Endothelial cell of umbilical vein (primary cell): ENCODE data around the gene SOX18. TPM values are rescaled to one million over a fixed set of nuclear protein-coding genes. Genes with fewer than 3 reads are reported as not detected.
A peak's percentile ranks its signal among the peaks of the same experiment; 100 is the strongest.

Experiments
- BruUV-seq: library from RNA; stranded (reverse); fragments of 400-500 nt; replicated peaks from 2 replicates; lab custom pipeline; 2021; lab: Mats Ljungman, UMichigan
- CTCF ChIA-PET: fragments of 300-600, 350-600 bp; sonication (Branson Sonifier 250); formaldehyde crosslinking; loops from one replicate; lab custom pipeline; 2021; ENCODE audit warnings: antibody characterized with exemption, inconsistent platforms; lab: Charles Lee
- POLR2A ChIA-PET: fragments of 300-600, 350-600 bp; sonication (Branson Sonifier 250); formaldehyde crosslinking; loops from one replicate; lab custom pipeline; 2021; ENCODE audit warnings: antibody characterized with exemption, inconsistent platforms; lab: Charles Lee
- DNase-seq: peaks from one replicate; pipeline ENCODE4 v3.0.0-alpha.2; 2011; ENCODE audit warnings: low read depth, low spot score
- FAIRE-seq: peaks from 2 replicates; lab custom pipeline; 2011; peaks lifted over from hg19 to GRCh38; lab: Jason Lieb, UNC
- H2AFZ ChIP-seq: 2 replicates; pipeline ENCODE4 v1.6.0; 2012; ENCODE audit warnings: low read depth, low read length, control low read depth, inconsistent platforms
- H3K27ac ChIP-seq: 2 replicates; pipeline ENCODE4 v1.5.1; 2011; ENCODE audit warnings: low read depth, mild to moderate bottlenecking, control low read depth, low read length, moderate library complexity; ENCODE audit not compliant: insufficient read depth
- H3K27me3 ChIP-seq, 2 experiments: 2 replicates each; pipeline versions ENCODE4 v1.6.0 to v1.6.1; 2011; ENCODE audit warnings: low read length in 2 of 2, mixed read lengths in 1 of 2; ENCODE audit not compliant: control insufficient read depth in 2 of 2, insufficient read depth in 2 of 2
- H3K36me3 ChIP-seq, 2 experiments: 2 replicates in 1 of 2; 3 replicates in 1 of 2; pipeline ENCODE4 v1.5.1; 2011; ENCODE audit warnings: low read length in 2 of 2, mild to moderate bottlenecking in 1 of 2, moderate library complexity in 1 of 2; ENCODE audit not compliant: control insufficient read depth in 2 of 2, insufficient read depth in 2 of 2; ENCODE audit errors: extremely low read depth in 1 of 2
- H3K4me1 ChIP-seq: 3 replicates; pipeline ENCODE4 v1.5.1; 2011; ENCODE audit warnings: mild to moderate bottlenecking, low read length; ENCODE audit not compliant: control insufficient read depth, insufficient read depth; ENCODE audit errors: extremely low read depth
- H3K4me2 ChIP-seq: 2 replicates; pipeline ENCODE4 v1.6.1; 2011; ENCODE audit warnings: low read length, control low read depth, mixed read lengths; ENCODE audit not compliant: insufficient read depth
- H3K4me3 ChIP-seq, 3 experiments: fragments of 200-600 bp in 1 of 3; sonication (generic), shearing (Covaris generic) in 1 of 3; replicated peaks in 1 of 3; 2 replicates each; pipeline ENCODE4 v1.5.1; 2011 to 2016; ENCODE audit warnings: control low read depth in 3 of 3, low read length in 3 of 3, mild to moderate bottlenecking in 2 of 3, inconsistent platforms in 1 of 3, low read depth in 1 of 3, moderate library complexity in 1 of 3; ENCODE audit not compliant: insufficient read depth in 1 of 3
- H3K79me2 ChIP-seq: 2 replicates; pipeline ENCODE4 v1.6.0; 2012; ENCODE audit warnings: low read length, inconsistent platforms; ENCODE audit not compliant: control insufficient read depth, insufficient read depth
- H3K9ac ChIP-seq: replicated peaks from 2 replicates; pipeline ENCODE3; 2011; ENCODE audit warnings: low read length, control low read depth; ENCODE audit not compliant: insufficient read depth; ENCODE audit errors: extremely low read depth
- H3K9me1 ChIP-seq: replicated peaks from 3 replicates; pipeline ENCODE4 v1.6.0; 2011; ENCODE audit warnings: mild to moderate bottlenecking, low read length; ENCODE audit not compliant: control insufficient read depth, insufficient read depth; ENCODE audit errors: extremely low read depth
- H3K9me3 ChIP-seq: replicated peaks from 2 replicates; pipeline ENCODE4 v1.5.1; 2012; ENCODE audit warnings: low read length, inconsistent platforms; ENCODE audit not compliant: control insufficient read depth, insufficient read depth
- H4K20me1 ChIP-seq: replicated peaks from 2 replicates; pipeline ENCODE3; 2011; ENCODE audit warnings: mild to moderate bottlenecking, low read length; ENCODE audit not compliant: control insufficient read depth, insufficient read depth; ENCODE audit errors: extremely low read depth
- EZH2 ChIP-seq: IDR thresholded peaks from 2 replicates; pipeline ENCODE4 v1.6.1; 2012; ENCODE audit warnings: borderline replicate concordance, low read depth, mild to moderate bottlenecking, moderate library complexity, low read length, inconsistent platforms; ENCODE audit not compliant: severe bottlenecking
- FOS ChIP-seq: IDR thresholded peaks from 2 replicates; pipeline ENCODE4 v1.6.1; 2011; ENCODE audit warnings: mild to moderate bottlenecking, low read length, moderate library complexity, borderline replicate concordance; ENCODE audit not compliant: insufficient read depth
- GATA2 ChIP-seq: IDR thresholded peaks from 2 replicates; pipeline ENCODE4 v1.7.0; 2011; ENCODE audit warnings: low read depth, mild to moderate bottlenecking, moderate library complexity, mixed read lengths, low read length; ENCODE audit not compliant: insufficient read length, insufficient read depth
- JUN ChIP-seq: IDR thresholded peaks from 2 replicates; pipeline ENCODE4 v1.6.1; 2011; ENCODE audit warnings: borderline replicate concordance, low read depth; ENCODE audit not compliant: insufficient read length, insufficient read depth
- MYC ChIP-seq: IDR thresholded peaks from one replicate; pipeline ENCODE4 v1.6.1; 2011; ENCODE audit warnings: mild to moderate bottlenecking, low read depth, low read length
- POLR2A ChIP-seq: IDR thresholded peaks from 2 replicates; pipeline ENCODE4 v1.6.1; 2012; ENCODE audit warnings: low read depth, mild to moderate bottlenecking, control low read depth, low read length
- POLR2AphosphoS5 ChIP-seq: IDR thresholded peaks from 2 replicates; pipeline ENCODE4 v1.6.1; 2012; ENCODE audit warnings: low read depth, mild to moderate bottlenecking, control low read depth, low read length, moderate library complexity; ENCODE audit not compliant: insufficient read depth
- dilution Hi-C: fragments of 300-500 bp; cut with MboI; formaldehyde crosslinking; loops from one replicate; pipeline ENCODE4 v1.15.0; 2019; ENCODE audit warnings: low sequenced_read_pairs; ENCODE audit not compliant: extremely low pct_ligation_motif_present
- intact Hi-C: fragments of 100-400 bp; cut with micrococcal nuclease; formaldehyde crosslinking; loops from one replicate; pipeline ENCODE4 v1.10.0; 2022
- polyA plus RNA-seq, 4 experiments: library from polyadenylated mRNA; depleted of rRNA in 3 of 4; stranded (reverse) in 3 of 4; unstranded in 1 of 4; fragments of >200 nt; gene quantifications; 2 replicates each; pipeline versions ENCODE4 v1.2.1 to v1.2.3, GENCODE V29; 2011 to 2012; ENCODE audit warnings: missing spikeins in 1 of 4
- total RNA-seq: library from RNA; stranded (reverse); gene quantifications from 2 replicates; pipeline ENCODE4 v1.2.3, GENCODE V29; 2021
- TF ChIP-seq, protein P1 (sequence below): IDR thresholded peaks from 2 replicates; pipeline ENCODE4 v1.6.1; 2011; ENCODE audit not compliant: insufficient read depth, insufficient read length
- TF ChIP-seq, protein P2 (sequence below), 2 donors: IDR thresholded peaks; 1 replicate in 1 of 2; 2 replicates in 1 of 2; pipeline ENCODE4 v1.5.1; 2011; ENCODE audit warnings: low read length in 2 of 2, mild to moderate bottlenecking in 2 of 2, moderate library complexity in 2 of 2, control low read depth in 1 of 2, inconsistent platforms in 1 of 2, low read depth in 1 of 2; ENCODE audit not compliant: insufficient read depth in 1 of 2; ENCODE audit errors: extremely low read depth in 1 of 2

The SOX18 gene
- total and polyA plus RNA-seq, 2 donors (not counting 3 experiments of a cell fraction or from before 2014, with no cell fraction given), result 20.9 to 175 TPM

GRCh38 chr20:64044484-64045247, 4.8 kb downstream of the SOX18 start:
- Histone ChIP-seq H3K9ac (no peak overlapping the region), H3K27ac (peak overlapping the region; percentile 53), H3K4me3 (no peak overlapping the region), H3K36me3 (peaks cover 9 to 13% of the 10 kb centered on the region in 2 experiments), H3K27me3 (no peaks in the 10 kb centered on the region), H3K4me2 (peak overlapping the region; percentile 6), H2AFZ (no peak overlapping the region), H3K9me1 (no peaks in the 10 kb centered on the region), H3K9me3 (no peaks in the 10 kb centered on the region), H4K20me1 (peaks cover 3% of the 10 kb centered on the region), H3K4me1 (peaks cover 67% of the 10 kb centered on the region), H3K79me2 (peaks cover 20% of the 10 kb centered on the region)
- DNase-seq, result peak; percentile 86
- no TSS peak for BruUV-seq
- dilution Hi-C loops, result no loop called here
- TF ChIP-seq JUN (no peak), GATA2 (no peak), POLR2A (no peak), POLR2AphosphoS5 (peak; percentile 16), EZH2 (no peak), FOS (peak; percentile 38), MYC (no peak)
- TF ChIP-seq, protein P1, sequence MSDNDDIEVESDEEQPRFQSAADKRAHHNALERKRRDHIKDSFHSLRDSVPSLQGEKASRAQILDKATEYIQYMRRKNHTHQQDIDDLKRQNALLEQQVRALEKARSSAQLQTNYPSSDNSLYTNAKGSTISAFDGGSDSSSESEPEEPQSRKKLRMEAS, result no peak
- TF ChIP-seq, protein P2, sequence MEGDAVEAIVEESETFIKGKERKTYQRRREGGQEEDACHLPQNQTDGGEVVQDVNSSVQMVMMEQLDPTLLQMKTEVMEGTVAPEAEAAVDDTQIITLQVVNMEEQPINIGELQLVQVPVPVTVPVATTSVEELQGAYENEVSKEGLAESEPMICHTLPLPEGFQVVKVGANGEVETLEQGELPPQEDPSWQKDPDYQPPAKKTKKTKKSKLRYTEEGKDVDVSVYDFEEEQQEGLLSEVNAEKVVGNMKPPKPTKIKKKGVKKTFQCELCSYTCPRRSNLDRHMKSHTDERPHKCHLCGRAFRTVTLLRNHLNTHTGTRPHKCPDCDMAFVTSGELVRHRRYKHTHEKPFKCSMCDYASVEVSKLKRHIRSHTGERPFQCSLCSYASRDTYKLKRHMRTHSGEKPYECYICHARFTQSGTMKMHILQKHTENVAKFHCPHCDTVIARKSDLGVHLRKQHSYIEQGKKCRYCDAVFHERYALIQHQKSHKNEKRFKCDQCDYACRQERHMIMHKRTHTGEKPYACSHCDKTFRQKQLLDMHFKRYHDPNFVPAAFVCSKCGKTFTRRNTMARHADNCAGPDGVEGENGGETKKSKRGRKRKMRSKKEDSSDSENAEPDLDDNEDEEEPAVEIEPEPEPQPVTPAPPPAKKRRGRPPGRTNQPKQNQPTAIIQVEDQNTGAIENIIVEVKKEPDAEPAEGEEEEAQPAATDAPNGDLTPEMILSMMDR (IDR thresholded peaks at IDR 0.05; ENCODE audit: extremely low read depth in 1 of 2, insufficient read depth in 1 of 2, low read depth in 1 of 2, low read length in 2 of 2), result no peak
- CTCF ChIA-PET, result interaction anchor here (0.7 to 1.9 kb wide), 5 partner anchors 9 to 64 kb away, joined by 3 to 7 read pairs (median 6); partner anchors contain the start of genes PRPF6 and SAMD10
- FAIRE-seq, result peak; percentile 98
- POLR2A ChIA-PET, result interaction anchor here (0.7 to 1.9 kb wide), 3 partner anchors 10 to 507 kb away, joined by 3 to 12 read pairs (median 4); no protein-coding TSS in a partner anchor
- intact Hi-C loops, result no loop called here
